GM18526 (cell line): Measurements from ENCODE around the gene RBPJ.

Experiments used
- POLR2A ChIP-seq: IDR thresholded peaks from 3 replicates; pipeline ENCODE4 v1.6.1; 2011; ENCODE audit not compliant: insufficient read length; ENCODE audit errors: extremely low read depth

Gene RBPJ

GRCh38 chr4:26468977-26469376 lies 148.2 kb downstream of the RBPJ start:
- no peak for TF ChIP-seq POLR2A

GRCh38 chr4:26471890-26472289 lies 151.1 kb downstream of the RBPJ start:
- TF ChIP-seq POLR2A, result no peak

- no peak for TF ChIP-seq POLR2A
These were observed 153.1 kb downstream of the RBPJ start for GRCh38 chr4:26473893-26474292.

- no peak for TF ChIP-seq POLR2A
These were observed 153.7 kb downstream of the RBPJ start for GRCh38 chr4:26474551-26474950.

- TF ChIP-seq POLR2A, result no peak
These were observed 154.9 kb downstream of the RBPJ start for GRCh38 chr4:26475716-26476115.

GRCh38 chr4:26476545-26476944 lies 155.7 kb downstream of the RBPJ start:
- TF ChIP-seq POLR2A, result no peak

- TF ChIP-seq POLR2A, result no peak
These were observed 157.5 kb downstream of the RBPJ start for GRCh38 chr4:26478330-26478729.

- no peak for TF ChIP-seq POLR2A
These were observed 162.0 kb downstream of the RBPJ start for GRCh38 chr4:26482508-26483462.

- no peak for TF ChIP-seq POLR2A
These were observed 163.3 kb downstream of the RBPJ start for GRCh38 chr4:26484032-26484515.

GRCh38 chr4:26484516-26484915 lies 163.7 kb downstream of the RBPJ start:
- TF ChIP-seq POLR2A, result no peak
